Measurements from ENCODE around the gene ARMC8. TPM values are rescaled to one million over a fixed set of nuclear protein-coding genes. Genes with fewer than 3 reads are reported as not detected.

The ARMC8 gene
- total RNA-seq, 2 donors from 2014 or later, result 29.8 to 103 TPM

DNA sequence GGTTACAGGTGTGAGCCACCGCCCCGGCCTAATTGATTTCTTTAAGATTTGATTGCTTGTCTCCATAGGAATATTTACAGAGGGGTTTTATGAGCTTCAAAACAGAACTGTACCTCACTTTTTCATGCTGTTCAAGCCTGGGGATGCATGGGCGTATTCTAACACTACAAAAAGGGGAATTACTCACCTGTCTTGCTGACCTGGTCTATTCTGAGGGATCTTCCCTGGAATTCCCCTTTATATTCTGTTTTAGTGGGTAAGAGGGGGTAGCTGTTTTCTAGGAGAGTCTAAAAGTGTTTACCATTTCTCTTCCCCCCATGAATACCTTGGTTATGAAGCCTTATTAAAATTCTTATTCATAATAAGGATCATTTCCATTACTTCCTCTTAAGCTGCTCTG, 94.5 kb downstream of the ARMC8 start:
- DNase-seq (no peak), ATAC-seq (no peak)
- H3K4me1 ChIP-seq, result no peaks in the 10 kb centered on the region
- 94 to 98% methylated on average over 3 of the region's 3 CpGs for WGBS, 2 donors
- no peak overlapping the region for H3K27ac ChIP-seq
- H3K4me3 ChIP-seq, result no peak overlapping the region
- H3K27me3 ChIP-seq, result no peaks in the 10 kb centered on the region
- intact Hi-C loops (cut with DNase I), result no loop called here
- no peaks in the 10 kb centered on the region for H3K9me3 ChIP-seq
- H3K36me3 ChIP-seq (replicated peaks in 1 of 2; ENCODE audit: insufficient read depth in 1 of 2, low read depth in 2 of 2), result no peaks in the 10 kb centered on the region
- no peak for TF ChIP-seq POLR2A (IDR thresholded peaks at IDR 0.05)
- TF ChIP-seq, protein P1, sequence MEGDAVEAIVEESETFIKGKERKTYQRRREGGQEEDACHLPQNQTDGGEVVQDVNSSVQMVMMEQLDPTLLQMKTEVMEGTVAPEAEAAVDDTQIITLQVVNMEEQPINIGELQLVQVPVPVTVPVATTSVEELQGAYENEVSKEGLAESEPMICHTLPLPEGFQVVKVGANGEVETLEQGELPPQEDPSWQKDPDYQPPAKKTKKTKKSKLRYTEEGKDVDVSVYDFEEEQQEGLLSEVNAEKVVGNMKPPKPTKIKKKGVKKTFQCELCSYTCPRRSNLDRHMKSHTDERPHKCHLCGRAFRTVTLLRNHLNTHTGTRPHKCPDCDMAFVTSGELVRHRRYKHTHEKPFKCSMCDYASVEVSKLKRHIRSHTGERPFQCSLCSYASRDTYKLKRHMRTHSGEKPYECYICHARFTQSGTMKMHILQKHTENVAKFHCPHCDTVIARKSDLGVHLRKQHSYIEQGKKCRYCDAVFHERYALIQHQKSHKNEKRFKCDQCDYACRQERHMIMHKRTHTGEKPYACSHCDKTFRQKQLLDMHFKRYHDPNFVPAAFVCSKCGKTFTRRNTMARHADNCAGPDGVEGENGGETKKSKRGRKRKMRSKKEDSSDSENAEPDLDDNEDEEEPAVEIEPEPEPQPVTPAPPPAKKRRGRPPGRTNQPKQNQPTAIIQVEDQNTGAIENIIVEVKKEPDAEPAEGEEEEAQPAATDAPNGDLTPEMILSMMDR (IDR thresholded peaks at IDR 0.05), result no peak

DNA sequence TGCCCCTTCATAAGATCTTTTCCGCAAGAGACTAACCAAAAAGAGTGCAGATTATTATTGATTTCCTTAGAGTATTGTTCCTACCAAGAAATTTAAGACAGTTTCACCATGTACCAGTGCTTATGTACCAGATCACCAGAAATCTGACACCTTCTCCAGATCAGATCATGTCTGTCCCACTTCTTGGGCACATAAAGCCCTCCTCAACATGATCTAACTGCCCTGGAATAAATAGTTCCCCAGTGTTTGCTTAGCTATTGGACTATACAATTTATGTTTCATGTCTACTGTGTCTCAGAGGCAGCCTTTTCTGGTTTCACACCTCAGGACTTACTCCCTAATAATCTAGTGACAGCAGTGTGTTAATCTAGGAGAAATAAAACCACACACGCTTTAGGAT, 95.7 kb downstream of the ARMC8 start:
- Histone ChIP-seq H3K27ac (no peak overlapping the region), H3K9me3 (no peaks in the 10 kb centered on the region), H3K4me3 (no peak overlapping the region), H3K27me3 (no peaks in the 10 kb centered on the region), H3K4me1 (no peaks in the 10 kb centered on the region), H3K36me3 (replicated peaks in 1 of 2; ENCODE audit: insufficient read depth in 1 of 2, low read depth in 2 of 2) (no peaks in the 10 kb centered on the region)
- TF ChIP-seq, protein P1 (IDR thresholded peaks at IDR 0.05), result no peak
- no peak for TF ChIP-seq POLR2A (IDR thresholded peaks at IDR 0.05)
- ATAC-seq (no peak), DNase-seq (no peak)
- 96 to 97% methylated on average over 2 of the region's 2 CpGs for WGBS, 2 donors
- intact Hi-C loops (cut with DNase I), result no loop called here

DNA sequence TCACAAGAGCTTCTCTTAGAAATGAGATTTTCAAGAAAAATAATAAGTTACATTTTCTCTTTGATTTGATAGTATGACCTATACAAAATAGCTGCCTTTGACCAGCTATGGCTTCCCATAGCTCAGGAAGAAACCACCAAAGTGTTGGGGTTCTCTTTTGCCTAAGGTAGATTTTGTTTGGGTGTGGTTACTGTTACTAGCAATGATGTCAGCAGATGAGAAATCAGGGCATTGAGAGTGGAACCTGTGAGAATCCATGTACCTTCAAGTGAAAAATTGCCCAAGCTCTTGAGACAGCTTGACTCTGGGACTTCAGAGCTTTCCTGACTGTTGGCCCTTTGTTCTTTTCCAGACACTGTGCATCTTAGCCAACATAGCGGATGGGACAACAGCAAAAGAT, 97.0 kb downstream of the ARMC8 start:
- no peak overlapping the region for H3K4me3 ChIP-seq
- TF ChIP-seq, protein P1 (IDR thresholded peaks at IDR 0.05), result no peak
- no peak for TF ChIP-seq POLR2A (IDR thresholded peaks at IDR 0.05)
- WGBS, 2 donors, result 97 to 100% methylated on average over 1 of the region's 1 CpG
- DNase-seq (no peak), ATAC-seq (no peak)
- intact Hi-C loops (cut with DNase I), result no loop called here
- no peak overlapping the region for H3K27ac ChIP-seq
- peaks cover 0 to under 1% of the 10 kb centered on the region in 2 donors for H3K36me3 ChIP-seq (replicated peaks in 1 of 2; ENCODE audit: insufficient read depth in 1 of 2, low read depth in 2 of 2)
- no peaks in the 10 kb centered on the region for H3K27me3 ChIP-seq
- H3K4me1 ChIP-seq, result no peaks in the 10 kb centered on the region
- H3K9me3 ChIP-seq, result no peaks in the 10 kb centered on the region

DNA sequence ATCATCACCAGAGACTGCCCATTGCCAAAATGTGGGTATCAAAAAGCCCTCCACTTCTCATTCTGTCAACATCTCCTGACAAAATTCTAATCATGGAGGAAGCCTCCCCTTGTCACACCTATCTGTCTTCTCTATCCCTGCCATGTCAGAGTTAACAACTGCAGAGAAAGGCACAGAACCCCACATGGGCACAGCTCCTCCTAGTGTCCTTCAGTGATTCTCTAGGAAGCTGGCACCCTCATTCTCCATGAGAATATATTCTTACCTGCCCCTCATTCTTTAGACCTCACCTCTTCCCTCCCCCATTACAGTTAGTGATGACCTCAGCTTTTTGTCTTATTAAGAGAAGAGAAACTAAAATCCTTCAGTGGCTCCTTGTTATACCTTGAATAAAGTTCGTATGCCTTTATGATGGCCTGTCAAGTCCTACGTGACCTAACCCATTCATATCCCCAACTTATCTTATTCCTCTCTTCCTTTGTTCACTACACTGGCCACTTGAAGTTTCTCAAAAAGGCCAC, 97.9 kb downstream of the ARMC8 start:
- ATAC-seq (no peak), DNase-seq (no peak)
- H3K27me3 ChIP-seq, result no peaks in the 10 kb centered on the region
- H3K9me3 ChIP-seq, result no peaks in the 10 kb centered on the region
- H3K4me3 ChIP-seq, result no peak overlapping the region
- no peak overlapping the region for H3K27ac ChIP-seq
- no peaks in the 10 kb centered on the region for H3K4me1 ChIP-seq
- peaks cover 0 to 3% of the 10 kb centered on the region in 2 donors for H3K36me3 ChIP-seq (replicated peaks in 1 of 2; ENCODE audit: insufficient read depth in 1 of 2, low read depth in 2 of 2)
- WGBS, 2 donors, result 95 to 97% methylated on average over 2 of the region's 2 CpGs
- intact Hi-C loops (cut with DNase I), result no loop called here
- TF ChIP-seq POLR2A (IDR thresholded peaks at IDR 0.05), result no peak
- TF ChIP-seq, protein P1 (IDR thresholded peaks at IDR 0.05), result no peak

DNA sequence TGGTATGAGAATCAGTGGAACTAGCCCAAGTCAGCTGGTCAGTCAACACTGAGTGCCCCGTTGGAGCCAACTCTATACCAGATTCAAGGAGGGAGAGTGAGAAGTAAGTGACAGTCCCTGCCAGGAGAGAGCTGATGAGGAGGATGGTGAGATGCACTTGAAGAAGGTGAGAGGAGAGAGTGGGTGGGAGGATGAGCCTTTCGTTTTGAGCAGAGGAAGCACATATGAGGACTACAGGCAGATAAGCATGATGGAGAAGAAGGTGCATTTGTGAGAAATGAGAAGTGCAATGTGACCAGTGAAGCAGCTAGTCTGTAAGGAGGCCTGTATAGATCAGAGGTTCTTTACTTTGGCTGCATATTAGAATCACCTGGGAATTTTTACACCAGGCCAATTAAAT, 102.2 kb downstream of the ARMC8 start:
- intact Hi-C loops (cut with DNase I), result no loop called here
- WGBS, 2 donors, result 84 to 93% methylated on average over 2 of the region's 2 CpGs

More for the DNA sequence above, 102.2 kb downstream of the ARMC8 start:
- ATAC-seq (no peak), DNase-seq (no peak)
- Histone ChIP-seq H3K4me1 (no peaks in the 10 kb centered on the region), H3K27me3 (no peaks in the 10 kb centered on the region), H3K4me3 (no peak overlapping the region), H3K27ac (no peak overlapping the region), H3K9me3 (no peaks in the 10 kb centered on the region), H3K36me3 (replicated peaks in 1 of 2; ENCODE audit: insufficient read depth in 1 of 2, low read depth in 2 of 2) (peaks cover 0 to 6% of the 10 kb centered on the region in 2 donors)
- TF ChIP-seq, protein P1 (IDR thresholded peaks at IDR 0.05), result no peak
- no peak for TF ChIP-seq POLR2A (IDR thresholded peaks at IDR 0.05)

Measured in body of pancreas (tissue), 4 donors.